HepG2 (cell line): ENCODE results near the gene DSC2. TPM values are rescaled to one million over a fixed set of nuclear protein-coding genes. Genes with fewer than 3 reads are reported as not detected.

Experiments used
- FOSL2 ChIP-seq: sonication (generic); formaldehyde crosslinking; IDR thresholded peaks from 2 replicates; pipeline ENCODE4 v1.4.0; 2020; ENCODE audit warnings: missing genetic modification reagents
- HDAC2 ChIP-seq: sonication (generic); formaldehyde crosslinking; IDR thresholded peaks from 2 replicates; pipeline ENCODE4 v1.4.0; 2020; ENCODE audit warnings: missing genetic modification reagents
- HDAC6 ChIP-seq: fragments of 200-600 bp; sonication (generic); IDR thresholded peaks from 2 replicates; pipeline ENCODE4 v1.7.0; 2017; ENCODE audit warnings: mild to moderate bottlenecking, antibody characterized with exemption, low read length, low read depth
- HOXA5 ChIP-seq: sonication (generic); formaldehyde crosslinking; IDR thresholded peaks from 2 replicates; pipeline ENCODE4 v1.4.0; 2020; ENCODE audit warnings: missing genetic modification reagents
- IRX3 ChIP-seq: sonication (generic); formaldehyde crosslinking; IDR thresholded peaks from 2 replicates; pipeline ENCODE4 v1.8.1; 2023; ENCODE audit warnings: mild to moderate bottlenecking, low read depth, missing genetic modification reagents, borderline replicate concordance
- MED13 ChIP-seq: sonication (generic); formaldehyde crosslinking; IDR thresholded peaks from 2 replicates; pipeline ENCODE4 v1.5.0; 2020; ENCODE audit warnings: missing genetic modification reagents
- MED8 ChIP-seq: sonication (generic); formaldehyde crosslinking; IDR thresholded peaks from 2 replicates; pipeline ENCODE4 v1.8.1; 2023; ENCODE audit warnings: mild to moderate bottlenecking, missing genetic modification reagents; ENCODE audit not compliant: insufficient replicate concordance
- NFATC3 ChIP-seq: sonication (generic); formaldehyde crosslinking; IDR thresholded peaks from 2 replicates; pipeline ENCODE4 v1.5.1; 2020; ENCODE audit warnings: mild to moderate bottlenecking, missing genetic modification reagents
- PTBP1 ChIP-seq: fragments of 200-400 bp; formaldehyde crosslinking; IDR thresholded peaks from 2 replicates; pipeline ENCODE4 v1.6.1; 2018; ENCODE audit warnings: low read length, low read depth; ENCODE audit not compliant: poor library complexity, severe bottlenecking
- SOX6 ChIP-seq, 2 experiments: fragments of 450-650 bp in 1 of 2; sonication (generic) in 1 of 2; formaldehyde crosslinking in 1 of 2; IDR thresholded peaks; 2 replicates each; pipeline versions ENCODE4 v1.4.0 to v1.6.1; 2017 to 2020; ENCODE audit warnings: antibody characterized with exemption in 1 of 2, mild to moderate bottlenecking in 1 of 2, missing genetic modification reagents in 1 of 2
- TSC22D2 ChIP-seq: sonication (generic); formaldehyde crosslinking; IDR thresholded peaks from 2 replicates; pipeline ENCODE4 v1.5.1; 2020; ENCODE audit warnings: missing genetic modification reagents, mild to moderate bottlenecking, borderline replicate concordance
- ZNF292 ChIP-seq: sonication (generic); formaldehyde crosslinking; IDR thresholded peaks from 2 replicates; pipeline ENCODE4 v1.8.1; 2022; ENCODE audit warnings: mild to moderate bottlenecking, low read depth, missing genetic modification reagents, borderline replicate concordance
- ZNF34 ChIP-seq: sonication (generic); formaldehyde crosslinking; IDR thresholded peaks from 2 replicates; pipeline ENCODE4 v1.4.0; 2020; ENCODE audit warnings: mild to moderate bottlenecking, missing genetic modification reagents, borderline replicate concordance
- ZNF343 ChIP-seq: sonication (generic); formaldehyde crosslinking; IDR thresholded peaks from 2 replicates; pipeline ENCODE4 v1.4.0; 2020; ENCODE audit warnings: mild to moderate bottlenecking, missing genetic modification reagents
- ZNF850 ChIP-seq: sonication (generic); formaldehyde crosslinking; conservative IDR thresholded peaks from 2 replicates; pipeline ENCODE4 v1.9.0; 2021; ENCODE audit warnings: mild to moderate bottlenecking, missing genetic modification reagents
- ZSCAN12 ChIP-seq: sonication (generic); formaldehyde crosslinking; IDR thresholded peaks from 2 replicates; pipeline ENCODE4 v1.9.0; 2021; ENCODE audit warnings: mild to moderate bottlenecking, missing genetic modification reagents
- polyA plus RNA-seq, 8 experiments: library from polyadenylated mRNA; depleted of rRNA in 3 of 8; stranded (reverse) in 7 of 8; unstranded in 1 of 8; fragments of >200 nt; fragmentation: Illumina TruSeq in 4 of 8; extraction: Trizol in 4 of 8; gene quantifications; 2 replicates each; pipeline versions ENCODE4 v1.2.1 to v1.2.3, GENCODE V29; 2011 to 2016; ENCODE audit warnings: low read depth in 4 of 8, missing spikeins in 1 of 8, mixed read lengths in 1 of 8; ENCODE audit not compliant: insufficient read depth in 1 of 8
- total RNA-seq, 5 experiments: library from RNA; depleted of rRNA; stranded (reverse); fragments of >200 nt; fragmentation: Illumina TruSeq; extraction: Trizol; gene quantifications; 2 replicates each; pipeline ENCODE4 v1.2.3, GENCODE V29; 2016; ENCODE audit warnings: low read depth in 1 of 5
- TF ChIP-seq, protein P1 (sequence below), 2 experiments: IDR thresholded peaks; 2 replicates each; pipeline ENCODE4 v1.6.1; 2011 to 2012; ENCODE audit warnings: low read length in 2 of 2, borderline replicate concordance in 1 of 2, low read depth in 1 of 2, mild to moderate bottlenecking in 1 of 2, moderate library complexity in 1 of 2
- TF ChIP-seq, protein P2 (sequence below): sonication (generic); formaldehyde crosslinking; conservative IDR thresholded peaks from 2 replicates; pipeline ENCODE4 v1.8.0; 2022; ENCODE audit warnings: mild to moderate bottlenecking, moderate library complexity, missing genetic modification reagents
- TF ChIP-seq, protein P3 (sequence below): sonication (generic); formaldehyde crosslinking; IDR thresholded peaks from 2 replicates; pipeline ENCODE4 v1.4.0; 2020; ENCODE audit warnings: missing genetic modification reagents, borderline replicate concordance
- TF ChIP-seq, protein P4 (sequence below): sonication (generic); formaldehyde crosslinking; IDR thresholded peaks from 2 replicates; pipeline ENCODE4 v1.9.0; 2022; ENCODE audit warnings: missing genetic modification reagents, mild to moderate bottlenecking, borderline replicate concordance

DSC2 gene
- total and polyA plus RNA-seq, 2 of the 13 experiments (the other 11 are each of a cell fraction or from before 2014, with no cell fraction given), result 7.2 to 24.9 TPM

DNA sequence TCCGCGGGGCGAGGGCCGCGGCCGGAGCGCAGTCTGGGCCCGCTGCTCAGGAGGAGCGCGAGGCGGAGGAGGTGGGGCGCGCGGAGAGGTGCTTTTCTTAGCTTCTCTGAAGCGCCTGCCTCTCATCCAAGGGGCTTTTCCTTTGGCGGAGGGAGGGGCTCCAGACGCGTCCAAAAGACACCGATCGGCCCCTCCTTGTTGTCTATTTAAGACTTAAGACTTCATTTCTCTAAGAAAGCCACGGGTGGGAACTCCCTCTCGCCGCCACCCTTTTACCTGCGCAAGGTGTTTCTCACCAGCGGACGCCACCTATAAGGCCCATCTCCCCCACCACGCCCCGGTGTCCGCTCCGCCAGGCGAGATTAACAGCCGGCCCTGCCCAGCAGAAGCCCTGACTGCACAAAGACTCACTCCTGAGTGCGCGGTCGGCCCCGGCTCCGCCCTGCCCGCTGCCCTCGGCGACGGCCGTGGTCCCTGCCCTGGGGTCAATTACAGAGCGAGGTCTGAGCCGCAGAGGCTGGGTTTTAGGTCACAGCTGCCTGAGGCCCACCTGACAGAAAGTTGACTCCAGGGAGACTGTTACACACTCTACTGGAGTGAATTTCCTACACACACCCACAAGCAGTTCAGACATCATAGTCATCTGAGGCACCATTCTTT, at the start of gene DSC2 (continued):
- TF ChIP-seq, protein P1, sequence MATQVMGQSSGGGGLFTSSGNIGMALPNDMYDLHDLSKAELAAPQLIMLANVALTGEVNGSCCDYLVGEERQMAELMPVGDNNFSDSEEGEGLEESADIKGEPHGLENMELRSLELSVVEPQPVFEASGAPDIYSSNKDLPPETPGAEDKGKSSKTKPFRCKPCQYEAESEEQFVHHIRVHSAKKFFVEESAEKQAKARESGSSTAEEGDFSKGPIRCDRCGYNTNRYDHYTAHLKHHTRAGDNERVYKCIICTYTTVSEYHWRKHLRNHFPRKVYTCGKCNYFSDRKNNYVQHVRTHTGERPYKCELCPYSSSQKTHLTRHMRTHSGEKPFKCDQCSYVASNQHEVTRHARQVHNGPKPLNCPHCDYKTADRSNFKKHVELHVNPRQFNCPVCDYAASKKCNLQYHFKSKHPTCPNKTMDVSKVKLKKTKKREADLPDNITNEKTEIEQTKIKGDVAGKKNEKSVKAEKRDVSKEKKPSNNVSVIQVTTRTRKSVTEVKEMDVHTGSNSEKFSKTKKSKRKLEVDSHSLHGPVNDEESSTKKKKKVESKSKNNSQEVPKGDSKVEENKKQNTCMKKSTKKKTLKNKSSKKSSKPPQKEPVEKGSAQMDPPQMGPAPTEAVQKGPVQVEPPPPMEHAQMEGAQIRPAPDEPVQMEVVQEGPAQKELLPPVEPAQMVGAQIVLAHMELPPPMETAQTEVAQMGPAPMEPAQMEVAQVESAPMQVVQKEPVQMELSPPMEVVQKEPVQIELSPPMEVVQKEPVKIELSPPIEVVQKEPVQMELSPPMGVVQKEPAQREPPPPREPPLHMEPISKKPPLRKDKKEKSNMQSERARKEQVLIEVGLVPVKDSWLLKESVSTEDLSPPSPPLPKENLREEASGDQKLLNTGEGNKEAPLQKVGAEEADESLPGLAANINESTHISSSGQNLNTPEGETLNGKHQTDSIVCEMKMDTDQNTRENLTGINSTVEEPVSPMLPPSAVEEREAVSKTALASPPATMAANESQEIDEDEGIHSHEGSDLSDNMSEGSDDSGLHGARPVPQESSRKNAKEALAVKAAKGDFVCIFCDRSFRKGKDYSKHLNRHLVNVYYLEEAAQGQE (IDR thresholded peaks at IDR 0.05; ENCODE audit: borderline replicate concordance in 1 of 2, low read depth in 1 of 2, low read length in 2 of 2), result peak in 1 of 2 experiments; percentile 39; a peak in 1 of 4 replicates
- peak; percentile 40 for TF ChIP-seq MED8
- peak; percentile 34; the same call in 1 of the 2 replicates for TF ChIP-seq FOSL2
- TF ChIP-seq, protein P2, sequence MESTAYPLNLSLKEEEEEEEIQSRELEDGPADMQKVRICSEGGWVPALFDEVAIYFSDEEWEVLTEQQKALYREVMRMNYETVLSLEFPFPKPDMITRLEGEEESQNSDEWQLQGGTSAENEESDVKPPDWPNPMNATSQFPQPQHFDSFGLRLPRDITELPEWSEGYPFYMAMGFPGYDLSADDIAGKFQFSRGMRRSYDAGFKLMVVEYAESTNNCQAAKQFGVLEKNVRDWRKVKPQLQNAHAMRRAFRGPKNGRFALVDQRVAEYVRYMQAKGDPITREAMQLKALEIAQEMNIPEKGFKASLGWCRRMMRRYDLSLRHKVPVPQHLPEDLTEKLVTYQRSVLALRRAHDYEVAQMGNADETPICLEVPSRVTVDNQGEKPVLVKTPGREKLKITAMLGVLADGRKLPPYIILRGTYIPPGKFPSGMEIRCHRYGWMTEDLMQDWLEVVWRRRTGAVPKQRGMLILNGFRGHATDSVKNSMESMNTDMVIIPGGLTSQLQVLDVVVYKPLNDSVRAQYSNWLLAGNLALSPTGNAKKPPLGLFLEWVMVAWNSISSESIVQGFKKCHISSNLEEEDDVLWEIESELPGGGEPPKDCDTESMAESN (CRISPR knock-in tag), result 0 out of 2 replicates have a peak, but pooled peaks have one; percentile 24
- no peak for TF ChIP-seq PTBP1
- TF ChIP-seq HOXA5 (CRISPR knock-in tag), result peak; percentile 85
- TF ChIP-seq, protein P3, sequence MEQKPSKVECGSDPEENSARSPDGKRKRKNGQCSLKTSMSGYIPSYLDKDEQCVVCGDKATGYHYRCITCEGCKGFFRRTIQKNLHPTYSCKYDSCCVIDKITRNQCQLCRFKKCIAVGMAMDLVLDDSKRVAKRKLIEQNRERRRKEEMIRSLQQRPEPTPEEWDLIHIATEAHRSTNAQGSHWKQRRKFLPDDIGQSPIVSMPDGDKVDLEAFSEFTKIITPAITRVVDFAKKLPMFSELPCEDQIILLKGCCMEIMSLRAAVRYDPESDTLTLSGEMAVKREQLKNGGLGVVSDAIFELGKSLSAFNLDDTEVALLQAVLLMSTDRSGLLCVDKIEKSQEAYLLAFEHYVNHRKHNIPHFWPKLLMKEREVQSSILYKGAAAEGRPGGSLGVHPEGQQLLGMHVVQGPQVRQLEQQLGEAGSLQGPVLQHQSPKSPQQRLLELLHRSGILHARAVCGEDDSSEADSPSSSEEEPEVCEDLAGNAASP (CRISPR knock-in tag), result peak; percentile 83; the same call in 1 of the 2 replicates
- TF ChIP-seq ZNF343 (CRISPR knock-in tag), result 0 out of 2 replicates have a peak, but pooled peaks have one; percentile 58
- no peak for TF ChIP-seq ZSCAN12 (CRISPR knock-in tag)
- peak; percentile 90 for TF ChIP-seq ZNF292
- TF ChIP-seq HDAC6, result no peak
- 0 out of 2 replicates have a peak, but pooled peaks have one; percentile 40 for TF ChIP-seq HDAC2
- TF ChIP-seq, protein P4, sequence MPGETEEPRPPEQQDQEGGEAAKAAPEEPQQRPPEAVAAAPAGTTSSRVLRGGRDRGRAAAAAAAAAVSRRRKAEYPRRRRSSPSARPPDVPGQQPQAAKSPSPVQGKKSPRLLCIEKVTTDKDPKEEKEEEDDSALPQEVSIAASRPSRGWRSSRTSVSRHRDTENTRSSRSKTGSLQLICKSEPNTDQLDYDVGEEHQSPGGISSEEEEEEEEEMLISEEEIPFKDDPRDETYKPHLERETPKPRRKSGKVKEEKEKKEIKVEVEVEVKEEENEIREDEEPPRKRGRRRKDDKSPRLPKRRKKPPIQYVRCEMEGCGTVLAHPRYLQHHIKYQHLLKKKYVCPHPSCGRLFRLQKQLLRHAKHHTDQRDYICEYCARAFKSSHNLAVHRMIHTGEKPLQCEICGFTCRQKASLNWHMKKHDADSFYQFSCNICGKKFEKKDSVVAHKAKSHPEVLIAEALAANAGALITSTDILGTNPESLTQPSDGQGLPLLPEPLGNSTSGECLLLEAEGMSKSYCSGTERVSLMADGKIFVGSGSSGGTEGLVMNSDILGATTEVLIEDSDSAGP (CRISPR knock-in tag), result peak; percentile 73; the same call in 1 of the 2 replicates
- TF ChIP-seq MED13, result peak; percentile 51; the same call in 1 of the 2 replicates
- no peak for TF ChIP-seq IRX3 (CRISPR knock-in tag)
- TF ChIP-seq TSC22D2 (CRISPR knock-in tag), result 0 out of 2 replicates have a peak, but pooled peaks have one; percentile 12
- TF ChIP-seq ZNF850, result 0 out of 2 replicates have a peak, but pooled peaks have one; percentile 48
- no peak for TF ChIP-seq SOX6 (IDR thresholded peaks at IDR 0.05)
- peak; percentile 63 for TF ChIP-seq SOX6 (CRISPR knock-in tag; IDR thresholded peaks at IDR 0.05)
- TF ChIP-seq NFATC3 (CRISPR knock-in tag), result no peak
- no peak for TF ChIP-seq ZNF34 (CRISPR knock-in tag)
